GM23248 (cell line): ENCODE results near the gene FKBP10. TPM values are rescaled to one million over a fixed set of nuclear protein-coding genes. Genes with fewer than 3 reads are reported as not detected.
"Not testable (repeated sequence)": the region's sequence is repeated elsewhere in the genome, so short reads cannot be mapped to it uniquely, and the experiment has no call there.

ENCODE experiments used
- DNase-seq: peaks from one replicate; pipeline ENCODE4 v3.0.0-alpha.2; 2015
- H2AFZ ChIP-seq: fragments of 200-600 bp; sonication (generic); 2 replicates; pipeline ENCODE4 v1.6.1; 2016; ENCODE audit warnings: antibody characterized with exemption
- H3F3A ChIP-seq: fragments of 200-600 bp; sonication (generic); 2 replicates; pipeline ENCODE4 v1.6.1; 2016; ENCODE audit warnings: mild to moderate bottlenecking, antibody characterized with exemption, mixed run types; ENCODE audit not compliant: insufficient read depth
- H3K27ac ChIP-seq: fragments of 200-600 bp; sonication (generic); 2 replicates; pipeline ENCODE4 v1.5.1; 2016; ENCODE audit warnings: mild to moderate bottlenecking
- H3K27me3 ChIP-seq: fragments of 200-600 bp; sonication (generic); replicated peaks from 2 replicates; pipeline ENCODE4 v1.6.1; 2016; ENCODE audit warnings: mild to moderate bottlenecking; ENCODE audit not compliant: insufficient read depth
- H3K36me3 ChIP-seq: fragments of 200-600 bp; sonication (generic); 2 replicates; pipeline ENCODE4 v1.6.1; 2016; ENCODE audit warnings: low read depth, mild to moderate bottlenecking
- H3K4me1 ChIP-seq: fragments of 200-600 bp; sonication (generic); 2 replicates; pipeline ENCODE4 v1.6.1; 2016; ENCODE audit warnings: mild to moderate bottlenecking; ENCODE audit not compliant: insufficient read depth
- H3K4me2 ChIP-seq: fragments of 200-600 bp; sonication (generic); one replicate; pipeline ENCODE4 v1.6.1; 2016; ENCODE audit warnings: mild to moderate bottlenecking; ENCODE audit not compliant: unreplicated experiment
- H3K4me3 ChIP-seq: fragments of 200-600 bp; sonication (generic); 2 replicates; pipeline ENCODE4 v1.5.1; 2016; ENCODE audit warnings: mild to moderate bottlenecking
- H3K79me2 ChIP-seq: fragments of 200-600 bp; sonication (generic); 2 replicates; pipeline ENCODE4 v1.6.1; 2016; ENCODE audit warnings: mild to moderate bottlenecking; ENCODE audit not compliant: insufficient read depth
- H3K9ac ChIP-seq: fragments of 200-600 bp; sonication (generic); 2 replicates; pipeline ENCODE4 v1.6.1; 2016; ENCODE audit warnings: mild to moderate bottlenecking
- H3K9me2 ChIP-seq: fragments of 200-600 bp; sonication (generic); 2 replicates; pipeline ENCODE4 v1.6.1; 2016; ENCODE audit warnings: mixed run types, mild to moderate bottlenecking, moderate library complexity; ENCODE audit not compliant: insufficient read depth
- H3K9me3 ChIP-seq: fragments of 200-600 bp; sonication (generic); one replicate; pipeline ENCODE4 v1.6.1; 2017; ENCODE audit warnings: low read depth
- H4K20me1 ChIP-seq: fragments of 200-600 bp; sonication (generic); 2 replicates; pipeline ENCODE4 v1.6.0; 2016; ENCODE audit not compliant: insufficient read depth
- EZH2 ChIP-seq: fragments of 200-600 bp; sonication (generic); IDR thresholded peaks from 2 replicates; pipeline ENCODE4 v1.6.1; 2018; ENCODE audit warnings: antibody characterized with exemption, mild to moderate bottlenecking; ENCODE audit not compliant: insufficient read depth, poor library complexity, severe bottlenecking
- EZH2phosphoT487 ChIP-seq: fragments of 200-600 bp; sonication (generic); IDR thresholded peaks from 2 replicates; pipeline ENCODE4 v1.6.1; 2018; ENCODE audit warnings: antibody characterized with exemption, moderate library complexity, mild to moderate bottlenecking, low read depth; ENCODE audit not compliant: insufficient read depth
- WGBS, 2 experiments: methylation state at CpG; one replicate each; pipeline ENCODE4 v1.1.6; 2015 to 2017; ENCODE audit warnings: low lambda C conversion rate in 2 of 2, low coverage in 1 of 2; ENCODE audit errors: missing lambda C conversion rate in 2 of 2; 5-methylcytosine and 5-hydroxymethylcytosine counted together
- in situ Hi-C: fragments of 300-500 bp; cut with MboI; formaldehyde crosslinking; loops from 2 replicates; pipeline ENCODE4 v1.15.0; 2020
- polyA plus RNA-seq: library from polyadenylated mRNA; unstranded; fragments of >200 nt; fragmentation: Nextera tagmentation; extraction: Ambion mirVana; gene quantifications from 2 replicates; pipeline ENCODE4 v1.2.1, GENCODE V29; 2016
- total RNA-seq: library from RNA; depleted of rRNA; stranded (reverse); fragments of >200 nt; shearing (Covaris generic); gene quantifications from 2 replicates; pipeline ENCODE4 v1.2.3, GENCODE V29; 2014

FKBP10 gene
- total and polyA plus RNA-seq, 2 experiments from 2014 or later, result 81.5 to 759 TPM

GRCh38 chr17:41823141-41823524, 10.3 kb downstream of the FKBP10 start:
- H3K36me3 ChIP-seq, result peaks cover 5% of the 10 kb centered on the region; the same call in 1 of the 2 replicates
- no peaks in the 10 kb centered on the region for H3K9me3 ChIP-seq
- no peaks in the 10 kb centered on the region for H3K27me3 ChIP-seq
- no peak overlapping the region for H3K9ac ChIP-seq
- H3K4me1 ChIP-seq, result no peaks in the 10 kb centered on the region
- no peak overlapping the region for H2AFZ ChIP-seq
- in situ Hi-C loops, result no loop called here
- H3K4me3 ChIP-seq, result no peak overlapping the region
- WGBS, 2 experiments, result 92 to 100% methylated on average over 1 of the region's 1 CpG
- TF ChIP-seq EZH2 (no peak), EZH2phosphoT487 (no peak)
- no peaks in the 10 kb centered on the region for H3K9me2 ChIP-seq
- peaks cover 5% of the 10 kb centered on the region; the same call in 1 of the 2 replicates for H3K79me2 ChIP-seq
- no peaks in the 10 kb centered on the region for H4K20me1 ChIP-seq
- H3K4me2 ChIP-seq, result no peak overlapping the region
- no peak for DNase-seq
- no peak overlapping the region for H3K27ac ChIP-seq
- H3F3A ChIP-seq, result peaks cover 27% of the 10 kb centered on the region

- H3F3A ChIP-seq, result peaks cover 28% of the 10 kb centered on the region
- H3K4me1 ChIP-seq, result no peaks in the 10 kb centered on the region
- H3K27me3 ChIP-seq, result no peaks in the 10 kb centered on the region
- no peaks in the 10 kb centered on the region for H3K9me3 ChIP-seq
- no peak overlapping the region for H3K4me2 ChIP-seq
- 0 out of 2 replicates have a peak, but pooled peaks cover under 1% of the 10 kb centered on the region for H3K79me2 ChIP-seq
- no peak overlapping the region for H3K4me3 ChIP-seq
- TF ChIP-seq EZH2 (no peak), EZH2phosphoT487 (no peak)
- no peaks in the 10 kb centered on the region for H3K9me2 ChIP-seq
- 76 to 81% methylated on average over 7 of the region's 7 CpGs for WGBS, 2 experiments
- peak overlapping the region; percentile 38; the same call in 1 of the 2 replicates for H3K27ac ChIP-seq
- no peak overlapping the region for H3K9ac ChIP-seq
- DNase-seq, result no peak
- H2AFZ ChIP-seq, result no peak overlapping the region
- H4K20me1 ChIP-seq, result no peaks in the 10 kb centered on the region
- 0 out of 2 replicates have a peak, but pooled peaks cover under 1% of the 10 kb centered on the region for H3K36me3 ChIP-seq
- in situ Hi-C loops, result no loop called here
Measured at GRCh38 chr17:41823580-41823979, 10.8 kb downstream of the FKBP10 start.

DNA sequence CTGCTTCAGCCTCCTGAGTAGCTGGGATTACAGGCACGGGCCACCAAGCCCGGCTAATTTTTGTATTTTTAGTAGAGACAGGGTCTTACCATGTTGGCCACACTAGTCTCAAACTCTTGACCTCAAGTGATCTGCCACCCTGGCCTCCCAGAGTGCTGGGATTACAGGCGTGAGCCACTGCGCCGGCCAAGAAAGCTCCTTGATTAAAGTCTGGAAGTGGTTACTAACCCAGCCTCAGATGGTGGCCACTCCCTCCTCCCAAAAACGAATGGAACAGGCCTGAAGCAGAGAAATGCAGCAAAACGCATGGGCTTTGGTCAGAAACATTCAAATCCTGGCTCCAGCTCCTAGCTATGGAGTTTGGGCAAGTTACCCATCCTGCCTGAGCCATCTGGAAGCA, 11.3 kb downstream of the FKBP10 start:
- Histone ChIP-seq H3K4me2 (no peak overlapping the region), H3K27me3 (no peaks in the 10 kb centered on the region), H3K9me3 (no peaks in the 10 kb centered on the region), H3K36me3 (no peaks in the 10 kb centered on the region), H3K27ac (peak overlapping the region; percentile 38; the same call in 1 of the 2 replicates), H3K4me1 (no peaks in the 10 kb centered on the region), H4K20me1 (no peaks in the 10 kb centered on the region), H3K9me2 (no peaks in the 10 kb centered on the region), H3F3A (peaks cover 28% of the 10 kb centered on the region), H2AFZ (no peak overlapping the region), H3K4me3 (no peak overlapping the region), H3K79me2 (no peaks in the 10 kb centered on the region), H3K9ac (no peak overlapping the region)
- TF ChIP-seq EZH2 (no peak), EZH2phosphoT487 (no peak)
- in situ Hi-C loops, result no loop called here
- WGBS, 2 experiments, result 9 to 11% methylated on average over 7 of the region's 7 CpGs
- peak; percentile 58 for DNase-seq

DNA sequence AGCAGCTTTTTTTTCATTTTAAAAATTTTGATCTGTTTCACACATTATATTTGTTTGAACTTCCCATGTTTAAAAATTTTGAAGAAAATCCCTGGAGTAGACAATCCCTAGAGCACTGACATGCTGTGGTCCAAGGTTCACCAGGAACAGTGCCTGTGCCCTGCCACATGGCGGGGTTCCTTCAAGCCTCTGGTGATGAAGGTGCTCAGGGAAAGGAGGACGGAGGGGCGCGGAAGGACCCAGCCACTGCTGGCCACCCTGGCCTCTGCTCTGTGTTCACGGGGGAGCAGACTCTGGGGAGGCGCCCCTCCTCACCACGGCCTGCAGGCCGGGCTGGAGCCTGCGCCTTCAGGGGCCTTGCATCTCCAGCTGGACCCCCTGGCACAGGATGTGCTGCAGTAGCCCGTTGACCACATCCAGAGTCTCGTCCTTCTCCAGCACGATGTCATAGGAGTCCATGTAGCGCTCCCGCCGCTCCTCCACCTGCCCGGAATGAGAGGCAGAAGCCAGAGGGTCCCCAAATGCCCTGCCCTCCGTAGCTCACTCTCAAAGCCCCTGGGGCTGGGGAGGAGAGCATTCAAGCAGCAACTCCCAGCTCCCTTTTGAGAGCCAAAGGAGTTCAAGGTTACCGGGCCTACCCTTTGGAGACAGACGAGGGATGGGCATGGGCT, 12.5 kb downstream of the FKBP10 start:
- TF ChIP-seq EZH2phosphoT487, result no peak
- TF ChIP-seq EZH2, result no peak
- H3K27me3 ChIP-seq, result no peaks in the 10 kb centered on the region
- H3K4me2 ChIP-seq, result no peak overlapping the region
- H3K27ac ChIP-seq, result no peak overlapping the region
- WGBS, 2 experiments, result 89% methylated on average over 19 of the region's 19 CpGs
- no peaks in the 10 kb centered on the region for H3K4me1 ChIP-seq
- in situ Hi-C loops, result no loop called here
- no peak overlapping the region for H3K4me3 ChIP-seq
- no peaks in the 10 kb centered on the region for H3K9me2 ChIP-seq
- H3K9ac ChIP-seq, result no peak overlapping the region
- H2AFZ ChIP-seq, result no peak overlapping the region
- no peaks in the 10 kb centered on the region for H3K9me3 ChIP-seq
- H3K36me3 ChIP-seq, result peaks cover 8% of the 10 kb centered on the region; the same call in 1 of the 2 replicates
- DNase-seq, result no peak
- H3K79me2 ChIP-seq, result no peaks in the 10 kb centered on the region
- H4K20me1 ChIP-seq, result no peaks in the 10 kb centered on the region
- peaks cover 19% of the 10 kb centered on the region for H3F3A ChIP-seq

GRCh38 chr17:41829961-41830360, 17.2 kb downstream of the FKBP10 start:
- in situ Hi-C loops, H3K4me2 ChIP-seq, H4K20me1 ChIP-seq, H2AFZ ChIP-seq, H3K4me3 ChIP-seq, H3K79me2 ChIP-seq, DNase-seq, H3K27ac ChIP-seq, H3K9me2 ChIP-seq, H3K4me1 ChIP-seq, H3K9me3 ChIP-seq, H3F3A ChIP-seq, H3K27me3 ChIP-seq, H3K9ac ChIP-seq, H3K36me3 ChIP-seq: not testable (repeated sequence)
- WGBS, 2 experiments, result 88% methylated on average over 10 of the region's 10 CpGs
